Measurements from ENCODE around the gene MYO18B. TPM values are rescaled to one million over a fixed set of nuclear protein-coding genes. Genes with fewer than 3 reads are reported as not detected.

Gene MYO18B
- total and polyA plus RNA-seq, 9 donors = 0.02 to 0.23 (median 0.10) TPM; not detected in 5

GRCh38 chr22:25746012-25746373 is 4.0 kb downstream of the MYO18B start:
- no peak for TF ChIP-seq EP300 (IDR thresholded peaks at IDR 0.05)
- no peak for TF ChIP-seq CTCF (IDR thresholded peaks at IDR 0.05)
- TF ChIP-seq POLR2A (IDR thresholded peaks at IDR 0.05) = no peak
- H3K36me3 ChIP-seq = no peaks in the 10 kb centered on the region
- no peaks in the 10 kb centered on the region for H3K4me1 ChIP-seq (ENCODE audit: insufficient read depth)
- 22 to 48% (median 40%) methylated on average over 1 of the region's 1 CpG for WGBS, 3 donors
- no peak overlapping the region for H3K27ac ChIP-seq
- DNase-seq = no peak
- H3K4me3 ChIP-seq = no peak overlapping the region
- intact Hi-C loops (cut with DNase I) = no loop called here
- no peaks in the 10 kb centered on the region for H3K9me3 ChIP-seq
- H3K27me3 ChIP-seq = no peaks in the 10 kb centered on the region

GRCh38 chr22:25747245-25747944 is 5.4 kb downstream of the MYO18B start:
- no peak overlapping the region for H3K27ac ChIP-seq
- DNase-seq = peak in 1 of 5 donors; percentile 27
- no peak overlapping the region for H3K4me3 ChIP-seq
- TF ChIP-seq CTCF (IDR thresholded peaks at IDR 0.05) (no peak), EP300 (IDR thresholded peaks at IDR 0.05) (no peak), POLR2A (IDR thresholded peaks at IDR 0.05) (no peak)
- 42 to 52% (median 49%) methylated on average over 8 of the region's 8 CpGs for WGBS, 3 donors
- no peaks in the 10 kb centered on the region for H3K9me3 ChIP-seq
- H3K36me3 ChIP-seq = no peaks in the 10 kb centered on the region
- intact Hi-C loops (cut with DNase I) = no loop called here
- no peaks in the 10 kb centered on the region for H3K27me3 ChIP-seq
- H3K4me1 ChIP-seq (ENCODE audit: insufficient read depth) = no peaks in the 10 kb centered on the region

- intact Hi-C loops (cut with DNase I) = no loop called here
- Histone ChIP-seq H3K27me3 (no peaks in the 10 kb centered on the region), H3K4me1 (ENCODE audit: insufficient read depth) (no peaks in the 10 kb centered on the region), H3K36me3 (no peaks in the 10 kb centered on the region), H3K4me3 (no peak overlapping the region), H3K27ac (no peak overlapping the region), H3K9me3 (no peaks in the 10 kb centered on the region)
- WGBS, 3 donors = 76 to 85% (median 83%) methylated on average over 5 of the region's 5 CpGs
- DNase-seq = no peak
- TF ChIP-seq POLR2A (IDR thresholded peaks at IDR 0.05) (no peak), EP300 (IDR thresholded peaks at IDR 0.05) (no peak), CTCF (IDR thresholded peaks at IDR 0.05) (no peak)
Observed at GRCh38 chr22:25748140-25748539, 6.2 kb downstream of the MYO18B start.

GRCh38 chr22:25748704-25749103 is 6.7 kb downstream of the MYO18B start:
- TF ChIP-seq EP300 (IDR thresholded peaks at IDR 0.05) = no peak
- no peak for TF ChIP-seq CTCF (IDR thresholded peaks at IDR 0.05)
- no peak for TF ChIP-seq POLR2A (IDR thresholded peaks at IDR 0.05)
- no peak overlapping the region for H3K27ac ChIP-seq
- H3K4me3 ChIP-seq = no peak overlapping the region
- WGBS, 3 donors = 54 to 82% (median 59%) methylated on average over 2 of the region's 2 CpGs
- no peak for DNase-seq
- intact Hi-C loops (cut with DNase I) = no loop called here
- H3K9me3 ChIP-seq = no peaks in the 10 kb centered on the region
- no peaks in the 10 kb centered on the region for H3K27me3 ChIP-seq
- no peaks in the 10 kb centered on the region for H3K36me3 ChIP-seq
- no peaks in the 10 kb centered on the region for H3K4me1 ChIP-seq (ENCODE audit: insufficient read depth)

Measured in ovary (tissue), 9 donors.